ENCODE data around the gene PSG6.
"Not testable (repeated sequence)": the region's sequence is repeated elsewhere in the genome, so short reads cannot be mapped to it uniquely, and the experiment has no call there.

The PSG6 gene

GRCh38 chr19:42932485-42933101, 14.9 kb upstream of the PSG6 start:
- H3K27ac ChIP-seq (ENCODE audit: extremely low read depth, low read depth, low read length); H3K9me3 ChIP-seq (ENCODE audit: control insufficient read depth, insufficient read depth, low read depth, low read length); H3K36me3 ChIP-seq (ENCODE audit: control insufficient read depth in 2 of 2, insufficient read depth in 1 of 2, low read length in 2 of 2); POLR2A ChIA-PET; H3K4me1 ChIP-seq (ENCODE audit: control insufficient read depth, insufficient read depth, low read length); H3K4me3 ChIP-seq (ENCODE audit: low read depth, low read length): not testable (repeated sequence)
- CTCF ChIA-PET = interaction anchor here (0.6 to 1.6 kb wide), 6 partner anchors 8 to 370 kb away, joined by 3 to 6 read pairs (median 3); no protein-coding TSS in a partner anchor
- TF ChIP-seq ZNF366 (tag by site-specific recombination; conservative IDR thresholded peaks at IDR 0.05) = peak; percentile 74
- 0 out of 2 replicates have a peak, but pooled peaks have one; percentile 23 for TF ChIP-seq ZNF335 (tag by site-specific recombination; conservative IDR thresholded peaks at IDR 0.05)
- peak; percentile 53 for TF ChIP-seq ZBTB48 (tag by site-specific recombination; IDR thresholded peaks at IDR 0.05)
- TF ChIP-seq ZNF629 (tag by site-specific recombination; IDR thresholded peaks at IDR 0.05) = peak; percentile 61
- peak; percentile 37; the same call in 1 of the 2 replicates for TF ChIP-seq ZFP69B (tag by site-specific recombination; IDR thresholded peaks at IDR 0.05)
- peak; percentile 57; the same call in 1 of the 2 replicates for TF ChIP-seq ZBTB21 (tag by site-specific recombination; IDR thresholded peaks at IDR 0.05)
- peak; percentile 59 for TF ChIP-seq ZFP37 (tag by site-specific recombination; IDR thresholded peaks at IDR 0.05)
- TF ChIP-seq KLF8 (tag by site-specific recombination; IDR thresholded peaks at IDR 0.05) = peak; percentile 35; the same call in 1 of the 2 replicates
- TF ChIP-seq, protein P1, sequence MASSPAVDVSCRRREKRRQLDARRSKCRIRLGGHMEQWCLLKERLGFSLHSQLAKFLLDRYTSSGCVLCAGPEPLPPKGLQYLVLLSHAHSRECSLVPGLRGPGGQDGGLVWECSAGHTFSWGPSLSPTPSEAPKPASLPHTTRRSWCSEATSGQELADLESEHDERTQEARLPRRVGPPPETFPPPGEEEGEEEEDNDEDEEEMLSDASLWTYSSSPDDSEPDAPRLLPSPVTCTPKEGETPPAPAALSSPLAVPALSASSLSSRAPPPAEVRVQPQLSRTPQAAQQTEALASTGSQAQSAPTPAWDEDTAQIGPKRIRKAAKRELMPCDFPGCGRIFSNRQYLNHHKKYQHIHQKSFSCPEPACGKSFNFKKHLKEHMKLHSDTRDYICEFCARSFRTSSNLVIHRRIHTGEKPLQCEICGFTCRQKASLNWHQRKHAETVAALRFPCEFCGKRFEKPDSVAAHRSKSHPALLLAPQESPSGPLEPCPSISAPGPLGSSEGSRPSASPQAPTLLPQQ (tag by site-specific recombination; IDR thresholded peaks at IDR 0.05) = peak; percentile 84
- TF ChIP-seq, protein P2, sequence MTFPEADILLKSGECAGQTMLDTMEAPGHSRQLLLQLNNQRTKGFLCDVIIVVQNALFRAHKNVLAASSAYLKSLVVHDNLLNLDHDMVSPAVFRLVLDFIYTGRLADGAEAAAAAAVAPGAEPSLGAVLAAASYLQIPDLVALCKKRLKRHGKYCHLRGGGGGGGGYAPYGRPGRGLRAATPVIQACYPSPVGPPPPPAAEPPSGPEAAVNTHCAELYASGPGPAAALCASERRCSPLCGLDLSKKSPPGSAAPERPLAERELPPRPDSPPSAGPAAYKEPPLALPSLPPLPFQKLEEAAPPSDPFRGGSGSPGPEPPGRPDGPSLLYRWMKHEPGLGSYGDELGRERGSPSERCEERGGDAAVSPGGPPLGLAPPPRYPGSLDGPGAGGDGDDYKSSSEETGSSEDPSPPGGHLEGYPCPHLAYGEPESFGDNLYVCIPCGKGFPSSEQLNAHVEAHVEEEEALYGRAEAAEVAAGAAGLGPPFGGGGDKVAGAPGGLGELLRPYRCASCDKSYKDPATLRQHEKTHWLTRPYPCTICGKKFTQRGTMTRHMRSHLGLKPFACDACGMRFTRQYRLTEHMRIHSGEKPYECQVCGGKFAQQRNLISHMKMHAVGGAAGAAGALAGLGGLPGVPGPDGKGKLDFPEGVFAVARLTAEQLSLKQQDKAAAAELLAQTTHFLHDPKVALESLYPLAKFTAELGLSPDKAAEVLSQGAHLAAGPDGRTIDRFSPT (tag by site-specific recombination; IDR thresholded peaks at IDR 0.05) = peak; percentile 40; the same call in 1 of the 2 replicates
- TF ChIP-seq FEZF1 (tag by site-specific recombination; IDR thresholded peaks at IDR 0.05) = 0 out of 2 replicates have a peak, but pooled peaks have one; percentile 36
- TF ChIP-seq SP3 (tag by site-specific recombination; IDR thresholded peaks at IDR 0.05) = peak; percentile 37

- H3K27ac ChIP-seq (ENCODE audit: extremely low read depth, low read depth, low read length); H3K4me1 ChIP-seq (ENCODE audit: control insufficient read depth, insufficient read depth, low read length); H3K4me3 ChIP-seq (ENCODE audit: low read depth, low read length); H3K36me3 ChIP-seq (ENCODE audit: control insufficient read depth in 2 of 2, insufficient read depth in 1 of 2, low read length in 2 of 2); H3K9me3 ChIP-seq (ENCODE audit: control insufficient read depth, insufficient read depth, low read depth, low read length); POLR2A ChIA-PET: not testable (repeated sequence)
- CTCF ChIA-PET = interaction anchor here (1.1 to 1.6 kb wide), 3 partner anchors 23 to 153 kb away, joined by 3 to 6 read pairs (median 4); partner anchors contain the start of gene PSG2
Observed at GRCh38 chr19:42930214-42930613, 12.5 kb upstream of the PSG6 start.

GRCh38 chr19:42928896-42929295, 11.2 kb upstream of the PSG6 start:
- POLR2A ChIA-PET = no interaction called here
- Histone ChIP-seq H3K4me1 (ENCODE audit: control insufficient read depth, insufficient read depth, low read length) (no peaks in the 10 kb centered on the region), H3K27ac (ENCODE audit: extremely low read depth, low read depth, low read length) (no peak overlapping the region), H3K36me3 (ENCODE audit: control insufficient read depth in 2 of 2, insufficient read depth in 1 of 2, low read length in 2 of 2) (no peaks in the 10 kb centered on the region), H3K4me3 (ENCODE audit: low read depth, low read length) (no peak overlapping the region), H3K9me3 (ENCODE audit: control insufficient read depth, insufficient read depth, low read depth, low read length) (no peaks in the 10 kb centered on the region)
- no peak for TF ChIP-seq ZXDB (tag by site-specific recombination; IDR thresholded peaks at IDR 0.05)
- no peak for TF ChIP-seq ZNF211 (tag by site-specific recombination; IDR thresholded peaks at IDR 0.05; ENCODE audit: low read depth)
- TF ChIP-seq ZNF37A (tag by site-specific recombination; IDR thresholded peaks at IDR 0.05) = no peak
- TF ChIP-seq ZNF777 (tag by site-specific recombination; IDR thresholded peaks at IDR 0.05; ENCODE audit: borderline replicate concordance) = no peak
- TF ChIP-seq GLIS2 (tag by site-specific recombination; IDR thresholded peaks at IDR 0.05) = no peak
- TF ChIP-seq, protein P3, sequence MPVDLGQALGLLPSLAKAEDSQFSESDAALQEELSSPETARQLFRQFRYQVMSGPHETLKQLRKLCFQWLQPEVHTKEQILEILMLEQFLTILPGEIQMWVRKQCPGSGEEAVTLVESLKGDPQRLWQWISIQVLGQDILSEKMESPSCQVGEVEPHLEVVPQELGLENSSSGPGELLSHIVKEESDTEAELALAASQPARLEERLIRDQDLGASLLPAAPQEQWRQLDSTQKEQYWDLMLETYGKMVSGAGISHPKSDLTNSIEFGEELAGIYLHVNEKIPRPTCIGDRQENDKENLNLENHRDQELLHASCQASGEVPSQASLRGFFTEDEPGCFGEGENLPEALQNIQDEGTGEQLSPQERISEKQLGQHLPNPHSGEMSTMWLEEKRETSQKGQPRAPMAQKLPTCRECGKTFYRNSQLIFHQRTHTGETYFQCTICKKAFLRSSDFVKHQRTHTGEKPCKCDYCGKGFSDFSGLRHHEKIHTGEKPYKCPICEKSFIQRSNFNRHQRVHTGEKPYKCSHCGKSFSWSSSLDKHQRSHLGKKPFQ (tag by site-specific recombination; IDR thresholded peaks at IDR 0.05) = no peak
- TF ChIP-seq ZNF133 (tag by site-specific recombination; IDR thresholded peaks at IDR 0.05) = no peak
- TF ChIP-seq ZNF510 (tag by site-specific recombination; IDR thresholded peaks at IDR 0.05; ENCODE audit: insufficient replicate concordance) = no peak
- TF ChIP-seq, protein P4, sequence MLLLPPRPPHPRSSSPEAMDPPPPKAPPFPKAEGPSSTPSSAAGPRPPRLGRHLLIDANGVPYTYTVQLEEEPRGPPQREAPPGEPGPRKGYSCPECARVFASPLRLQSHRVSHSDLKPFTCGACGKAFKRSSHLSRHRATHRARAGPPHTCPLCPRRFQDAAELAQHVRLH (tag by site-specific recombination; IDR thresholded peaks at IDR 0.05) = no peak
- no peak for TF ChIP-seq ZNF2 (tag by site-specific recombination; IDR thresholded peaks at IDR 0.05)
- TF ChIP-seq ZNF677 (tag by site-specific recombination; IDR thresholded peaks at IDR 0.05) = no peak
- TF ChIP-seq ZNF555 (tag by site-specific recombination; conservative IDR thresholded peaks at IDR 0.05) = no peak
- no peak for TF ChIP-seq ZNF391 (tag by site-specific recombination; IDR thresholded peaks at IDR 0.05; ENCODE audit: borderline replicate concordance, low read depth)
- no peak for TF ChIP-seq ZNF623 (tag by site-specific recombination; IDR thresholded peaks at IDR 0.05)
- CTCF ChIA-PET = interaction anchor here (1.0 to 1.6 kb wide), 5 partner anchors 101 to 235 kb away, joined by 3 to 7 read pairs (median 6); partner anchors contain the start of gene PSG2
